T-helper 2 cell (primary cell): ENCODE data around the gene LMOD3.

Experiments used
- DNase-seq, 5 experiments: peaks; one replicate each; pipeline versions ENCODE4 v3.0.0 to v3.0.0-alpha.2; 2012 to 2022
- total RNA-seq, 2 donors: gene quantifications; one replicate each; lab custom pipeline; 2026; lab: John Stamatoyannopoulos, UW

The LMOD3 gene
- 0 reads per million in 2 donors for total RNA-seq

DNA sequence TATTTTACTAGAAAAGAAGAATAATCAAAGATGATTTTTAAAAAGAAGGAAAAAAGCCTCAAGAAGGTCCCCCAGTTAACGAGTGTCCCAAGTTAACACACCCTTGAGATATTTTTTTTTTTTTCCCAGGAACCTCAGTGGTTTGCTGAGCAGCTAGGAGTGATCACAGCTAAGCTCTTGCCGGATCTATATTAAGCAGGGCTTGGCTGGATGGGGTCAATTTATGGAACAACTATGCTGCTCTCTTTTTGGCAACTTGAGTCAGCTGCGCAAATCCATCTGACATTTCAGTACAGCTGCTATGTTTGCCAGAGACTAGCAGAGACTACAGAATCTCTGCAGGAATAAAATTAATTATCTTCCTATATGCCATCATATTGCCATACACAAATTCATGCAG lies at the start of gene LMOD3:
TSS of gene LMOD3 (minus strand) at position 193 of the 400 bp plus-strand sequence. CDS start 209 bp downstream, outside the sequence.
- DNase-seq = no peak

GRCh38 chr3:69172058-69172457 lies 49.7 kb upstream of the LMOD3 start:
- DNase-seq = no peak

GRCh38 chr3:69166446-69166845 lies 44.1 kb upstream of the LMOD3 start:
- DNase-seq = no peak

GRCh38 chr3:69165744-69166143 lies 43.3 kb upstream of the LMOD3 start:
- no peak for DNase-seq

DNA sequence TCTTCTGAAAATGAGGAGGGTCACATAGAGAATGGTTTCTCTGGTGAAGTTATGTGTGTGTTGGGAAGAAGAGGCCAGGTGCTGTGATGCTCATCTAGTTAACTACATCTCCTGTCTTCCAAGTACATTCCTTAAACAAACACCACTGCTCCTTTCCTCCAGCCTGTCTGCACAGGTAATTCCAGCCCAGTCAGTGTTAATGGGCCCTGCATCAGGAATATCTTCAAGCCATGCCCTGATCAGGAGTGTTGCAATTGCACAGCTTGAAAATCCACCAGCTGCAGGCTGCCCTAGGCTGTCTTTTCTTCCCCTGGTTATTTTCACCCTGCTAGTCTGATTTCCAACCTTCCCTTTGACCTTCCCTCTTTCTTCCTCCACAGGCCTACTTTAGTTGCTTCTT lies 41.9 kb upstream of the LMOD3 start:
- DNase-seq = no peak

- no peak for DNase-seq
Measured at GRCh38 chr3:69162308-69162980, 40.0 kb upstream of the LMOD3 start.

DNA sequence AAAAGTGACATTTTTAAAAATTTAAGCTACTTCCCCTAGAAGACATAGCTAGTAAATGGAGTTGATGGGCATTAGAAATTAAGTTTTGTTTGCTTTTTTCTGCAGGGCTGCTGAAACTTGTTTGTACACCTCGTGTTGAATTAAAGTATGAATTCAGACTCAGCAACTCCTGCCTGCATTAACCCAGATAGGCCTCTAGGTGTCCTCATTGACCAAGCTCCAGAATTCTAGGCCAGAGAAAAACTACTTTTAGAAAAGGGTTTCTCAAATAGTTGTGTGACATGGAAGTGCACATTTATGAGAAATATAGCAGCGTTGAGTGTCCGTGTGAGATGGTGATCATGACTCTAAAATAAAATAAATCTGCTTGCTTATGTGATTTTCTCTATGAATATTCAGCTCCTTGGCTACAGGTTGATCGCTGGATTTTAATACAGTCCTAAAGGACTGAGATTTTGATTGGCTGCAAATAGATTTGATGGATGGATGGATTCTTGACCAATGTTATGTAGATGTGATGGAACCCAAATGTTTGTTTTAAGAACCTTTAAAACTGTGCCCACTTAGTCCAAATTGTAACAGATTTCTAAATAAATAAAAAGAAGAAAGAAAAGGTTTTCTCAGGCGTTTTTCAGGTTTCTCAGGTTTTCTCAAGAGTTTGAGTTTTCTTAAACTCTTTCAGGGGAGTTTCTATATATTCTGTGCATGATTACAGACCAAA lies 39.4 kb upstream of the LMOD3 start:
- DNase-seq = peak in 2 of 5 experiments; percentile 19 to 74

- peak in 1 of 5 experiments; percentile 57 for DNase-seq
Measured at GRCh38 chr3:69160525-69160924, 38.1 kb upstream of the LMOD3 start.

GRCh38 chr3:69160107-69160506 lies 37.7 kb upstream of the LMOD3 start:
- peak in 1 of 5 experiments; percentile 55 for DNase-seq

GRCh38 chr3:69149586-69149985 lies 27.2 kb upstream of the LMOD3 start:
- no peak for DNase-seq

DNA sequence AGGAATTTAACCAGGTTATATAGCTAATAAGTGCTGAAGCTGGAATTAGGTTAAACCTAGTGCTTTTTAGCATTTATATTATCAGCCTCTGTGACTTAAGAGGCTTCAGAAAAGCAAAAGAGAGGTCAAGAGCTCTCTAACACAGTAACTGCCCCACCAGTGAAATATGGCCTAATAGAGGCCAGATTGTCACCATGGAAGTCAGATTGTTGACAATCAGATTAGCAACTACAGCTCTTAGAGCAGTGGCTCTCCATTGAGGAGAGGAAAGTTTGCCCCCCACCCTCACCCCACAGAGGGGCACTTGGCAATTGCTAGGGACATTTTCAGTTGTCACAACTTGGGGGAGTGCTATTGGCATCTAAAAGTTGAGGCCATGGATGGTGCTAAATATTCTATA lies 23.3 kb upstream of the LMOD3 start:
- DNase-seq = no peak

DNA sequence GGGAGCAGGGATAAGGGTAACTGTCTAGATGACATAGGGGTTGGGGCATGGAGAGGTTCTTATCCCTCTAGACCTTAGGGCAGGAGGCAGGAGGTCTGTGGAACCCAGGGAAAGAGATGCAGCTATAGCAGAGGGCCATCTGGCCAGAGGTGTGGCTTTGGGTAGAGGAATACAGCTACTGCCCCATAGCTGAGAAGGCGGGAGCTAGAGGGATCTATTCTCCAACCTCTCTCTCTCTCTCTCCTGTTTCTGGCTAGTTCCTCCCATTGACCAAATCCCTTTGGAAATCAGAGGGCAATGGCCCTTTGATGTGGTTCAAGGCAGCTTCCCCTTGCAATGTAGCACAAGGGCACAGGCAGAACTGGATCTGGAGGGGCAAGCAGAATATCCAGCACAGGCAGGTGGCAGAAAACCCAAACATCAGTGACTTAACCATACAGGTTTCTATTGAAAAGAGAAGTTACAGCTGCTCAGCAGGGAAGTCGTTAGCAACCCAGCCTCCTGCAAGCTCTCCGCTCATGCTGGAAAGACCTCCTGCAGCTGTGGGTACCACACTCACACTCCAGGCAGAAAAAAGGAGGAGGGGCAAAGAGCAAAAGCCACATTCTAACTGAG lies 22.3 kb upstream of the LMOD3 start:
- no peak for DNase-seq

DNA sequence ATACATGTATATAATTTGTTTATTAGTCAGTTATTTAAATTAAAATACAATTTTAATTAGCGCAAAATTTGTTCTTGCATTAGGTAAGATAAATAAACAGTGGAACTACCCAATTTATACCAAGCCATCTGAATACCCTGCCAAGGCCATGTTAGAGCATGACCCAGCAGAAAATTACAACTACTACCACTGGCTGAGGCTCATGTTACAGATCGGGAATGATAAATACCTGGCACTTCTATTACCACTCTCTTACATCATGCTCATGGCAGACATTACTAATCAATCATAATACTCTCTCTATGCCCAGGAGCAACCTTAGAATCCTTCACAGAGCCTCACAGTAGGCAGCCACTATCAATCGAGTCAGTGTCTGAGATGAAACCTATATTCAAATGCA lies 21.2 kb upstream of the LMOD3 start:
- no peak for DNase-seq

DNA sequence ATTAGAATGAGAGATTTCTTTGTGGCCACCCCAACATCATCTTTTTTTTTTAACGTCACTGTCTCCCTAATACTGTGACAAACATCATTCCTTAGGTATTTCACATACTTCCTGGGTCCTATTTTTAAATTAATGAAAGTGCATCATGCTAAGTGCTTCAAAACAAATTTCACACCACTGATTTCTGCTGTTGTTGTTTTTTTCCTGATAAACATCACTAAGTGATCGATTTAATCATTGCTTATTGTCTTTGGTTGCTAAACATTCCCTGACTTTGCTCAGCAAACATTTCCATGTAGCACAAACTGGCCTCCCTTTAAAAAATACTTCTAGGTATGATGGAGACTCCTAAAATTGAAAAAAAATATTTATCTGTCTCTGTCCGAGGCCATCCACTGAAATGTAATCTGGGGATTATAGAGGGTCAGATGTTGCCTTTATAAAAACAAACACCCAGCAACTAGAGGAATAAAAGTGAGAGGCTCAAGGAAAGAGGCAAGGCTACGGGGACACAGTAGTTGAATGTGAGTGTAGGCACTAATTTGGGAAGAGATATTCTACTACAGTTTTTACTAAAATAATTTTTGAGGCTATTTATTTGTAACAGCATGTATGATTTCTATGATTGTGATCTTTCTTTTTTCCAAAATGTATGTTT lies 20.5 kb upstream of the LMOD3 start:
- no peak for DNase-seq

GRCh38 chr3:69142090-69142489 lies 19.7 kb upstream of the LMOD3 start:
- no peak for DNase-seq

- DNase-seq = no peak
Measured at GRCh38 chr3:69141313-69141712, 18.9 kb upstream of the LMOD3 start.

GRCh38 chr3:69137412-69137811 lies 15.0 kb upstream of the LMOD3 start:
- no peak for DNase-seq

DNA sequence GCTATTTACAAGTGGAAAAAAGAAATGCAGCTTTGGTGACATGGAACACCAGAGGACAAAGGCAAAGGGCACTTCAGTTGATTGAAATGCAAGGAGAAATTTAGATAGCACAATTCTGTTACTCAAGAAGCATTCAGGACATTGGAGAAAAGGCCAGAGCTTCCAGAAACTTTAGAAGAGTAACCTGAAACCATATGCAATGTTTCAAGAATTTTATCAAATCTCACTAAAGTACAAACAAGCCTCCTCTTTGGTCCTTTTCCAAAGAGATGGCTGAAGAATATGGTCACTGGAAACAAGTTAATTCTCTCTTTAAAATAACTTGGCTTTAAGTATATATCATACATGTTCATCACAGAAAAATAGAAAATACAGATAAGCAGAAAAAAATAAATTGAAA lies 14.6 kb upstream of the LMOD3 start:
- no peak for DNase-seq

GRCh38 chr3:69130689-69131088 lies 8.3 kb upstream of the LMOD3 start:
- DNase-seq = peak in 1 of 5 experiments; percentile 36

- DNase-seq = no peak
Measured at GRCh38 chr3:69129531-69129930, 7.1 kb upstream of the LMOD3 start.

DNA sequence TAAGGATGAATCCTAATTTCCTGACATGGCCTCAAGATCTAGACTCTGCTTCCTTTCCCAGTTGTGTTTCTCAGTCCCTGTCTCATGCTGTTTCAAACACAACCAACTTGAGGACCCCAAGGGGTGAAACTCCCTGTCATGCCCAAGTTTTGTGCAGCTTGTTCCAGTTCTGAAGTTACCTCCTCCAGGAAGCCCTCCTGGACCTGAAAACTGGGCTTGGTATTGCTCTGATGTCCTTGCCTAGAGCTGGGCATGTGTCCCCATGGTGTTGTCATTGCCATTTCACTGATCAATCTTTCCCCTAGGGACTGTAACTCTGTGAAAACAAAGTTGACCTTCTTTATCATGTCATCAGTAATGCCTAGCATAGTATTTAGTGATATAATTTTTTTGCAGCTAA lies 6.1 kb upstream of the LMOD3 start:
- DNase-seq = no peak

DNA sequence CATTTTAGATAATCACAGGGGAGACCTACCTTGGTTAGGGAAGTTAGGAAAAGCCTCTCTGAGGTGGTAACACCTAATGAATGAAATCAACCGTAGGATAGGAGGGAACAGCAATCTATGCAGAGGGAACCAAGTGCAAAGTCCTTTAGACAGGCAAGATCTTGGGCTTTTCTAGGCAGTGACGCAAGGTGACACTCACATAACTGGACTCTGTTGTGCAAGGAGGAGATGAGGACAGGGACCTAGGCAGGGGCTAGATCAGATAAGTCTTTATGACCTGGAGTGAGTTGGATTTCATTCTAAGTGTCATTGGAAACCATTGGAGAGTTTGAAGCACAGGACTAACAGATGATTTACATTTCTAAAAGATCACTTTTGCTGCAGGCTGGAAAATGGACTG lies 4.6 kb upstream of the LMOD3 start:
- DNase-seq = no peak

GRCh38 chr3:69126216-69126615 lies 3.8 kb upstream of the LMOD3 start:
- no peak for DNase-seq
